ENCODE results near the gene TMEM40. TPM values are rescaled to one million over a fixed set of nuclear protein-coding genes. Genes with fewer than 3 reads are reported as not detected.

TMEM40 gene
- polyA plus RNA-seq, 1 of the 3 experiments (the other 2 are of a cell fraction), result 0.05 TPM

- POLR2A ChIA-PET, result no interaction called here
- Histone ChIP-seq H3K36me3 (replicated peaks in 1 of 2; ENCODE audit: control insufficient read depth in 1 of 2, insufficient read depth in 2 of 2, low read length in 1 of 2) (no peaks in the 10 kb centered on the region), H4K20me1 (ENCODE audit: insufficient read depth) (no peaks in the 10 kb centered on the region), H3K4me1 (ENCODE audit: control insufficient read depth in 1 of 2, insufficient read depth in 2 of 2, low read depth in 1 of 2, low read length in 1 of 2) (no peaks in the 10 kb centered on the region; a peak in 1 of 4 replicates), H3K4me3 (ENCODE audit: low read depth in 2 of 2, low read length in 1 of 2) (no peak overlapping the region), H3K79me2 (ENCODE audit: insufficient read depth) (no peaks in the 10 kb centered on the region), H3F3A (replicated peaks; ENCODE audit: insufficient read depth) (peaks cover under 1% of the 10 kb centered on the region), H2AFZ (ENCODE audit: low read depth) (no peak overlapping the region), H3K27ac (ENCODE audit: low read depth in 2 of 2, low read length in 1 of 2) (no peak overlapping the region), H3K9ac (no peak overlapping the region), H3K4me2 (no peak overlapping the region), H3K9me3 (no peaks in the 10 kb centered on the region), H3K9me2 (no peaks in the 10 kb centered on the region), H3K27me3 (ENCODE audit: insufficient read depth) (no peaks in the 10 kb centered on the region)
- TF ChIP-seq RXRA (IDR thresholded peaks at IDR 0.05; ENCODE audit: borderline replicate concordance, low read depth) (no peak), FOSL2 (IDR thresholded peaks at IDR 0.05; ENCODE audit: borderline replicate concordance, low read depth) (no peak)
- 73% methylated on average over 11 of the region's 11 CpGs for WGBS (ENCODE audit: low lambda C conversion rate)
- no peak for DNase-seq
- CTCF ChIA-PET, result interaction anchor here (1.3 kb wide), 1 partner anchor 31 kb away, joined by 3 read pairs; no protein-coding TSS in a partner anchor
Observed at GRCh38 chr3:12689997-12690711, 68.9 kb downstream of the TMEM40 start.

GRCh38 chr3:12687948-12688347 lies 71.1 kb downstream of the TMEM40 start:
- POLR2A ChIA-PET, result no interaction called here

More at GRCh38 chr3:12687948-12688347, 71.1 kb downstream of the TMEM40 start:
- H3K4me3 ChIP-seq (ENCODE audit: low read depth in 2 of 2, low read length in 1 of 2), result no peak overlapping the region
- H3K4me1 ChIP-seq (ENCODE audit: control insufficient read depth in 1 of 2, insufficient read depth in 2 of 2, low read depth in 1 of 2, low read length in 1 of 2), result no peaks in the 10 kb centered on the region
- H3K9me2 ChIP-seq, result no peaks in the 10 kb centered on the region
- no peaks in the 10 kb centered on the region for H4K20me1 ChIP-seq (ENCODE audit: insufficient read depth)
- H3K79me2 ChIP-seq (ENCODE audit: insufficient read depth), result no peaks in the 10 kb centered on the region
- WGBS (ENCODE audit: low lambda C conversion rate), result 67% methylated on average over 4 of the region's 4 CpGs
- H3K27ac ChIP-seq (ENCODE audit: low read depth in 2 of 2, low read length in 1 of 2), result no peak overlapping the region
- no peaks in the 10 kb centered on the region for H3K36me3 ChIP-seq (replicated peaks in 1 of 2; ENCODE audit: control insufficient read depth in 1 of 2, insufficient read depth in 2 of 2, low read length in 1 of 2)
- DNase-seq, result no peak
- TF ChIP-seq CHD2 (IDR thresholded peaks at IDR 0.05; ENCODE audit: low read length, partially characterized antibody), result no peak
- TF ChIP-seq YY1 (IDR thresholded peaks at IDR 0.05; ENCODE audit: low read depth), result no peak
- no peak for TF ChIP-seq TAF1 (IDR thresholded peaks at IDR 0.05; ENCODE audit: borderline replicate concordance, low read depth, low read length)
- TF ChIP-seq SMC3 (IDR thresholded peaks at IDR 0.05; ENCODE audit: low read depth, low read length), result no peak
- no peak for TF ChIP-seq FOXJ3 (CRISPR knock-in tag; IDR thresholded peaks at IDR 0.05)
- TF ChIP-seq SIN3A (IDR thresholded peaks at IDR 0.05; ENCODE audit: borderline replicate concordance, low read depth, low read length), result no peak
- no peak for TF ChIP-seq CTCF (IDR thresholded peaks at IDR 0.05)
- TF ChIP-seq NFIC (IDR thresholded peaks at IDR 0.05; ENCODE audit: borderline replicate concordance), result no peak
- CTCF ChIA-PET, result interaction anchor here (1.0 kb wide), 2 partner anchors 19 to 32 kb away, joined by 3 to 4 read pairs; no protein-coding TSS in a partner anchor
- no peaks in the 10 kb centered on the region for H3K27me3 ChIP-seq (ENCODE audit: insufficient read depth)
- H2AFZ ChIP-seq (ENCODE audit: low read depth), result no peak overlapping the region
- H3K9ac ChIP-seq, result no peak overlapping the region
- no peak overlapping the region for H3K4me2 ChIP-seq
- H3F3A ChIP-seq (replicated peaks; ENCODE audit: insufficient read depth), result no peaks in the 10 kb centered on the region
- no peaks in the 10 kb centered on the region for H3K9me3 ChIP-seq

Measured in SK-N-SH (cell line).